Measurements from ENCODE around the gene CAVIN4.

The CAVIN4 gene

DNA sequence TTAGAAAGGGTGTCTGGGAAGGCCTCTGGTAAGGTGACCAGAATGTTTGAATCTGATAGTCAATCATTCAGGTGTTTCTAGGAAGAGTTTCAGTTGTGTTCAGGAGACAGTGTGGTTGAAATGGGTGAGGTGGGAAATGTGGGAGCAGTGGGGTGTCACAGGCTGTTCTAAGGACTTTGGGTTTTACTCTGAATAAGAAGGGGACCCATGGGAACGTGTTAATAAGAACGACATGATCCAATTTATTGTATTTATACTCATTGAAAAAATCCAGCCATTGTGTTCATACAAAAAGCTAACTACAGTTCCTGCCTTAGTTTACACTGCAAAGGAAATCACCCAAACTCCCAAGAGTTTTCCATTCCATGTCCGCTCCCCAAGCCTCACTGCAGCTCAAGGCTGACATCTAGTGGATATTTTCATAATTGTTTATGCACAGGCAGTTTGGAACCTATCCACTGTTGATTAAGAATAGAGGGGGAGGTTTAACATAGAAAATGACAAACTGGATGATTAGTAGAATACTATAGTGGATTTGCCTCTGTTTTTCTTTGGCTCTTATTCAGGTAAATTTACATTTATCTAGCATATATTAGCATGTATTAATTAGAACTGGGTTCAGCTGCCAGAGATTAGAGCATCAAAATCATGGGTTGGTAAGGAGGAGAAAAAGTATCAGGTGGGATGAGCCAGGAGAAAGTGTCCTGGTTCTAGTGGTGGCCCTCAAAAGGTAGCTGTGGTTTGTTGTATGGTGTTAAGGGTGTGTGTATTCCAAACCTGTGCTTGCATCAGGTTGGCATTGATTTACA, 17.7 kb downstream of the CAVIN4 start:
- Histone ChIP-seq H3K9ac (ENCODE audit: low read depth, low read length, poor library complexity, severe bottlenecking) (no peak overlapping the region), H3K27me3 (ENCODE audit: insufficient read depth, low read length, poor library complexity, severe bottlenecking) (no peaks in the 10 kb centered on the region), H3K9me3 (ENCODE audit: insufficient read depth, low read depth, low read length) (no peaks in the 10 kb centered on the region), H3K36me3 (ENCODE audit: insufficient read depth, low read length) (no peaks in the 10 kb centered on the region), H2AFZ (ENCODE audit: low read length) (0 out of 2 replicates have a peak overlapping the region, but pooled peaks have one; percentile 3), H3F3A (ENCODE audit: low read depth) (no peaks in the 10 kb centered on the region), H3K9me2 (replicated peaks; ENCODE audit: low read depth, low read length) (no peaks in the 10 kb centered on the region), H3K4me2 (ENCODE audit: low read depth, low read length, poor library complexity, severe bottlenecking) (no peak overlapping the region), H3K4me1 (ENCODE audit: insufficient read depth, low read length, poor library complexity, severe bottlenecking) (no peaks in the 10 kb centered on the region), H3K4me3 (ENCODE audit: low read length, poor library complexity, severe bottlenecking) (no peak overlapping the region), H3K79me2 (ENCODE audit: insufficient read depth, low read length) (no peaks in the 10 kb centered on the region), H4K20me1 (ENCODE audit: insufficient read depth, low read length, poor library complexity, severe bottlenecking) (no peaks in the 10 kb centered on the region)
- TF ChIP-seq, protein P1, sequence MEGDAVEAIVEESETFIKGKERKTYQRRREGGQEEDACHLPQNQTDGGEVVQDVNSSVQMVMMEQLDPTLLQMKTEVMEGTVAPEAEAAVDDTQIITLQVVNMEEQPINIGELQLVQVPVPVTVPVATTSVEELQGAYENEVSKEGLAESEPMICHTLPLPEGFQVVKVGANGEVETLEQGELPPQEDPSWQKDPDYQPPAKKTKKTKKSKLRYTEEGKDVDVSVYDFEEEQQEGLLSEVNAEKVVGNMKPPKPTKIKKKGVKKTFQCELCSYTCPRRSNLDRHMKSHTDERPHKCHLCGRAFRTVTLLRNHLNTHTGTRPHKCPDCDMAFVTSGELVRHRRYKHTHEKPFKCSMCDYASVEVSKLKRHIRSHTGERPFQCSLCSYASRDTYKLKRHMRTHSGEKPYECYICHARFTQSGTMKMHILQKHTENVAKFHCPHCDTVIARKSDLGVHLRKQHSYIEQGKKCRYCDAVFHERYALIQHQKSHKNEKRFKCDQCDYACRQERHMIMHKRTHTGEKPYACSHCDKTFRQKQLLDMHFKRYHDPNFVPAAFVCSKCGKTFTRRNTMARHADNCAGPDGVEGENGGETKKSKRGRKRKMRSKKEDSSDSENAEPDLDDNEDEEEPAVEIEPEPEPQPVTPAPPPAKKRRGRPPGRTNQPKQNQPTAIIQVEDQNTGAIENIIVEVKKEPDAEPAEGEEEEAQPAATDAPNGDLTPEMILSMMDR (conservative IDR thresholded peaks at IDR 0.05; ENCODE audit: low read length) = peak; percentile 99
- TF ChIP-seq EZH2phosphoT487 (IDR thresholded peaks at IDR 0.05; ENCODE audit: borderline replicate concordance) = no peak

DNA sequence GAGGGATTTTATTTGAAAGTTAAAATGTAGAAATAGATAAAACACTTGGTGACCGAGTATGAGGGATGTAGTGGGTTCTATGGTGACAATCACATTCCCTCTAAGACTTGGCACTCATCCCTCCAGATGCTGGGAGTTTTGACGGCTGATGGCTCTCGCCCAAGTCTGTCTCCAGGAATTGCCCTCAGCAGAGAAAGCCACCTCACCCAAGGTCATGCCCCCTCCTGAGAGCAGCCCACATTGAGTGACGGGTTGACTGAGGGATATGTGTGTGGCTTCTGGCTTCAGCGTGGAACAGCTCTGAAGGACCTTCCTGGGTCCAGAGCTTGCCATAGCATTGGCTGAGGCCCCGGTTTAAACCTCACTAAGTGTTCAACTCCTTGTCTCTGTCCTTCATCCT, 19.4 kb downstream of the CAVIN4 start:
- Histone ChIP-seq H3K9me2 (replicated peaks; ENCODE audit: low read depth, low read length) (no peaks in the 10 kb centered on the region), H3K9ac (ENCODE audit: low read depth, low read length, poor library complexity, severe bottlenecking) (no peak overlapping the region), H3K4me3 (ENCODE audit: low read length, poor library complexity, severe bottlenecking) (no peak overlapping the region), H3K9me3 (ENCODE audit: insufficient read depth, low read depth, low read length) (no peaks in the 10 kb centered on the region), H4K20me1 (ENCODE audit: insufficient read depth, low read length, poor library complexity, severe bottlenecking) (no peaks in the 10 kb centered on the region), H3K4me1 (ENCODE audit: insufficient read depth, low read length, poor library complexity, severe bottlenecking) (no peaks in the 10 kb centered on the region), H3K36me3 (ENCODE audit: insufficient read depth, low read length) (no peaks in the 10 kb centered on the region), H3K27me3 (ENCODE audit: insufficient read depth, low read length, poor library complexity, severe bottlenecking) (no peaks in the 10 kb centered on the region), H3K79me2 (ENCODE audit: insufficient read depth, low read length) (no peaks in the 10 kb centered on the region), H2AFZ (ENCODE audit: low read length) (no peak overlapping the region), H3F3A (ENCODE audit: low read depth) (no peaks in the 10 kb centered on the region), H3K4me2 (ENCODE audit: low read depth, low read length, poor library complexity, severe bottlenecking) (no peak overlapping the region)
- TF ChIP-seq EZH2phosphoT487 (IDR thresholded peaks at IDR 0.05; ENCODE audit: borderline replicate concordance) = no peak
- TF ChIP-seq, protein P1 (conservative IDR thresholded peaks at IDR 0.05; ENCODE audit: low read length) = no peak

DNA sequence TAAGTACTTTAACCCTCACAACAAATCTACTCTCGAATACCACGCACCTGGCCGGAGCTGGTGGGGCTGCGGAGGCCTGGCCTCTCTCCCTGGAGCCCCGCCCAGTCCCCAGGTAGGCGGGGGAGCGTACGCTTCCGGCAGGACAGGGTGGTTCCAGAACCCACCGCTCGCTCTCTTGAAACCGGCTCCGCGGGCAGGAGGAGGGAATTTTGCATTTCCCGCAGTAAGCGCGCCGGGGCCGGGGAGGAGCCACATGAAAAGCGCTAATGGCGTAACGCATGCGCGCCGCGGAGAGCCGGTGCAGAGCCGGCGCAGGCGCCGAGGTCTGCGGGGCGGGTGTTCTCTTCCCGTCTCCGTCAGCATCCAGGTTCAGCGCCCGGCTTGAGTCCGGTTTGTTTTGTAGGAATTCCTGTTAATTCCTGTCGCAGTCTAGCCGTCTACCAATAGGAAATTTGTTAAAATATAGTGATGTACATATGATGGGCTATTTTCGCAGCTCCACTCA, 20.8 kb downstream of the CAVIN4 start:
- H3K9ac ChIP-seq (ENCODE audit: low read depth, low read length, poor library complexity, severe bottlenecking) = peak overlapping the region; percentile 56
- H3K27me3 ChIP-seq (ENCODE audit: insufficient read depth, low read length, poor library complexity, severe bottlenecking) = no peaks in the 10 kb centered on the region
- H4K20me1 ChIP-seq (ENCODE audit: insufficient read depth, low read length, poor library complexity, severe bottlenecking) = no peaks in the 10 kb centered on the region
- H3K36me3 ChIP-seq (ENCODE audit: insufficient read depth, low read length) = no peaks in the 10 kb centered on the region
- peak overlapping the region; percentile 83 for H2AFZ ChIP-seq (ENCODE audit: low read length)
- H3K9me2 ChIP-seq (replicated peaks; ENCODE audit: low read depth, low read length) = no peaks in the 10 kb centered on the region
- H3K4me1 ChIP-seq (ENCODE audit: insufficient read depth, low read length, poor library complexity, severe bottlenecking) = no peaks in the 10 kb centered on the region
- no peaks in the 10 kb centered on the region for H3F3A ChIP-seq (ENCODE audit: low read depth)
- H3K4me3 ChIP-seq (ENCODE audit: low read length, poor library complexity, severe bottlenecking) = peak overlapping the region; percentile 73
- no peaks in the 10 kb centered on the region for H3K9me3 ChIP-seq (ENCODE audit: insufficient read depth, low read depth, low read length)
- no peaks in the 10 kb centered on the region for H3K79me2 ChIP-seq (ENCODE audit: insufficient read depth, low read length)
- no peak for TF ChIP-seq EZH2phosphoT487 (IDR thresholded peaks at IDR 0.05; ENCODE audit: borderline replicate concordance)
- TF ChIP-seq, protein P1 (conservative IDR thresholded peaks at IDR 0.05; ENCODE audit: low read length) = no peak
- H3K4me2 ChIP-seq (ENCODE audit: low read depth, low read length, poor library complexity, severe bottlenecking) = peak overlapping the region; percentile 67

Data from Loucy (cell line).